Left ventricle myocardium superior (tissue), 1 donor: ENCODE data around the gene TMEM154. TPM values are rescaled to one million over a fixed set of nuclear protein-coding genes. Genes with fewer than 3 reads are reported as not detected.
"Not testable (repeated sequence)": the region's sequence is repeated elsewhere in the genome, so short reads cannot be mapped to it uniquely, and the experiment has no call there.

Experiments
- ATAC-seq: fragments of 200-7000 bp; cut with Tn5 transposase; one replicate; pipeline ENCODE4 v1.9.1; 2020; ENCODE audit warnings: mild to moderate bottlenecking, moderate library complexity
- DNase-seq: peaks from one replicate; pipeline ENCODE4 v3.0.0-alpha.2; 2020
- intact Hi-C: fragments of 100-400 bp; cut with micrococcal nuclease; formaldehyde crosslinking; loops from one replicate; pipeline ENCODE4 v1.11.0; 2022
- total RNA-seq: library from RNA; stranded (reverse); fragmentation: NEBNext Ultra II Directional; extraction: Animal tissue kit (Norgen Biotek cat#: 25700); gene quantifications from one replicate; pipeline ENCODE4 v1.2.1, GENCODE V29; 2021
- donor health status: DM: no; HTN: yes; CAD: no; lungs with severe emphysema.

The TMEM154 gene
- total RNA-seq, 1 donor from 2014 or later: 3.3 TPM

DNA sequence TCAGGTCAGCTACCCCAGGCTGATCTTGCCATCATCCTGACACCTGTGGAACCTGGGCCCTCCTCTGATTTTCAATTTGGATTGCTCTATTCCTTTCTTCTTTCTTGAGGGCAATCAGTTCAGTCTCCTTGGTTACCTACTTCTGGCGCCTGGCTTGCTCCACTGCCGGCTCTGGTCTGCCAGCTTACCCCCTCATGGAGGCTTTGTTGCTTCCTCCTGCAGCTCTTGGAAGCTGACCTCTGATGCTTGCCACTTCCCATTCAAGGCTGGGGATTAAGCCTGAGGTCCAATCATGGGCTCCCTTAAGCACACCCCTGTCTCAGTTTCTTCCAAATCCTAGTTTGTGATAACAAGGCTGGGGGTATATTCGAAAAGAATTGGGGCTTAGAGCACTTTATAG, 5.4 kb downstream of the TMEM154 start:
- ATAC-seq (no peak), DNase-seq (no peak)
- intact Hi-C loops: no loop called here

GRCh38 chr4:152673489-152673888, 6.3 kb downstream of the TMEM154 start:
- intact Hi-C loops: no loop called here
- DNase-seq: no peak
- no peak for ATAC-seq

- DNase-seq (no peak), ATAC-seq (no peak)
- intact Hi-C loops: no loop called here
Measured at GRCh38 chr4:152672206-152673092, 7.3 kb downstream of the TMEM154 start.

DNA sequence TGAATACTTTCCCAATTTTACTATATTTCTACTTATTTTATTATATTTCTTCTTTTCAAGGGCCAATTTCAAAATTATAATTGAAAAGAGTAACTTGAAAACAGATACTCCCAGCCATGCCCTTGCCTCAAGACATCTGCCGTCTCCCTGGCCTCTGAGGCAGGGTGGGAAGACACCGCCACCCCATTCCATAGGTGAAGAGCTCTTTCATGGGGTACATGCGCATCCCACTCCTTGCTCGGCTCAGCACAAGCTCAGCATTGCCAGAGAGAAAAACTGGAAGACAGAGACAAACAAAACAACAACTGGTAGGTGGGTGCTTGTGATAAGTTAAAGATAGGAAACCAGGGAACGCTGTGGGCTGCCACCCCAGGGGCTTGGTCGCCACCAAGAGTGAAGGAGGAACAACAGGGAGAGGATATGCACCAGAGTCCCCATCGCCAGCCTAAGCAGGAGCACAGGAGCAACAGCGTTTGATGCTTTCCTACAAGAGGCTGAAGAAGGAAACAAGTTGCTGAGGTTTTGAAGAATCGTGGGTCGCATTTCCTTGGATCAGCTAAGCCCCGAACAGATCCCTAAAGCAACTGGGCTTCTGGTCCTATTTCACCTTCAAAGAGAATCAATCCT, 11.3 kb downstream of the TMEM154 start:
- DNase-seq: no peak
- intact Hi-C loops: no loop called here
- no peak for ATAC-seq

- intact Hi-C loops: no loop called here
- ATAC-seq: no peak
- DNase-seq: no peak
Measured at GRCh38 chr4:152667781-152668180, 12.0 kb downstream of the TMEM154 start.

GRCh38 chr4:152666946-152667345, 12.9 kb downstream of the TMEM154 start:
- intact Hi-C loops: no loop called here
- no peak for DNase-seq
- ATAC-seq: no peak

- no peak for DNase-seq
- no peak for ATAC-seq
- intact Hi-C loops: no loop called here
Measured at GRCh38 chr4:152665691-152666395, 14.0 kb downstream of the TMEM154 start.

DNA sequence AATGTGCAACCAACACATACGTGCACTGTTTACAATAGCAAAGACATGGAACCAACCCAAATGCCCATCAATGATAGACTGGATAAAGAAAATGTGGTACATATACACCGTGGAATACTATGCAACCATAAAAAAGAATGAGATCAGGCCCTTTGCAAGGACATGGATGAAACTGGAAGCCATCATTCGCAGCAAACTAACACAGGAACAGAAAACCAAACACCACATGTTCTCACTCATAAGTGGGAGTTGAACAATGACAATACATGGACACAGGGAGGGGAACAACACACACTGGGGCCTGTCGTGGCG, 15.8 kb downstream of the TMEM154 start:
- ATAC-seq, intact Hi-C loops: not testable (repeated sequence)

DNA sequence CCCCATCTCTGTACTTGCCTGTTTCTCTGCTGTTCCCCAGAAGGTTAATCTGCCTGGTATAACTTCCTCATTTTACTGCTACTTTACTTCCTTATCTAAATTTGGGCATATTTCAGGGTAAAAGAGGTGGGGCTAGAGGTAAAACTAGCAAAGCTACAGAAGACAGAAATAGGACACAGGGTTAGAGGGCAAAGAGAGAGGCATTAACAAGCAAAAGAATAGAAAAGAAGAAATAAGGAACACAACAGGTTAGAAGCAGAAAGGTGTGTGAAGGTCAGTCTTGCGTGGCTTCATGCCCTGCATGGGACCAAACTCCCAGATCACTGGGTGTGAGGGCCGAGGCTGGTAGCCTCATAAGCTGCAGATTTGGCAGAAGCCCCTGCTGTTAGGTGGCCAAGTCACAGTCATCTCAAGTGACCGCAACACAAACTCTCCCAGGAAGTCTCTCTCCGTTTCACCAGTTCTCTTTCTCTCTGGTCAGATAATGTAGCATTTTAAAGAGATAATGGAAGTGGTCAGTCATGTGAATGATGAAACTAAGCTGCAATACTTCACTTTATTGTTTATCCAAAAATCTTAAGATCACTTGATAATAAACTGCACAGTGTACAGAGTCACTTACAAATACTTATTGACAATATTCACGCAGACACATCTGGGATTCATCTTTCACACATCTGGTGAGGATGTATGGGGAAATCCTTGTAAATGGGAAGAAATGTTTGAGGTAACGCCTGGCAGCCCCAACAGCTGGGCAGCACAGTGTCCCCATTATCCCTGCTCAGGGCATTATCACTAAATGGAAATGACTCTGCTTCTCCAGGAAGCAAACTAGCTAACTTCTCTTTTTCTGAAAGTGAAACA, 16.4 kb downstream of the TMEM154 start:
- ATAC-seq: peak; percentile 12
- no peak for DNase-seq
- intact Hi-C loops: no loop called here

More for the DNA sequence above, 15.8 kb downstream of the TMEM154 start:
- not testable (repeated sequence) for DNase-seq

DNA sequence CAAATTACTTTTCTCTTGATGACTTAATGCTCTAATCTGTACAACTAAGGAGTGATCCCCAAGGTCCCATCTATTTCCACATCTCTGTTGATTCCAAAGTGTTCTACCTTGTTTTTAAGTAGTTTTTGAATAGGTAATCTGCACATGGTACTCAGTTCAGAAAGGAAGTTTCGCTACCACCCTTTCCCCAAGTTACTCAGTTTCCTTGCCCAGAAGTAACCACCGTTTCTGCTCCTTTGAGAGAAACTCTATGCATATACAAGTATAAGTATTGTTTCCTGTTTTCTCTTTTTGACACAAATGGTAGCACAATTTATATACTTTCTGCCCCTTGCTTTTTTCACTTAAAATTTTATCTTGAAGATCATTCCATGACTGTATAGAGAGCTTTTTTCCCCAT, 18.1 kb downstream of the TMEM154 start:
- no peak for ATAC-seq
- intact Hi-C loops: no loop called here
- no peak for DNase-seq

DNA sequence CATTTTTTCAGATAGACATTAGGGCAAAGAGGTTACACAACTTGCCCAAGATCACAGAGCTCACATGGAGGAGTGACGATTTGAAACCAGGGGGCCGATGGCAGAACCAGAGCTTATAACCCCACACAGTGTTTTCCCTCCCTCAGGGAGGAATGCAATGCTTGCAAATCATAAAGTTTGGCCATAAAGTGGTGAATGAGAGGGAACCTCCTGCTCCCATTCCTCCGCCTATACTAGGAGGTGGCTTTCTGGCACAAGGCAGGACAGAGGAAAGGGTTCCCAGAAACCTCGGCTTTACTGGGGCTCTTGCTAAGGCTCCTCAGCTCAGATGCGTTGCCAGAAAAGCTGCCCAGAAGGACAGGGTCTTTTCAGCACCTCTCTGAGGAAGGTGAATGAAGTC, 19.3 kb downstream of the TMEM154 start:
- ATAC-seq (no peak), DNase-seq (no peak)
- intact Hi-C loops: no loop called here

- intact Hi-C loops: no loop called here
- DNase-seq (no peak), ATAC-seq (no peak)
Measured at GRCh38 chr4:152659806-152660205, 20.0 kb downstream of the TMEM154 start.

DNA sequence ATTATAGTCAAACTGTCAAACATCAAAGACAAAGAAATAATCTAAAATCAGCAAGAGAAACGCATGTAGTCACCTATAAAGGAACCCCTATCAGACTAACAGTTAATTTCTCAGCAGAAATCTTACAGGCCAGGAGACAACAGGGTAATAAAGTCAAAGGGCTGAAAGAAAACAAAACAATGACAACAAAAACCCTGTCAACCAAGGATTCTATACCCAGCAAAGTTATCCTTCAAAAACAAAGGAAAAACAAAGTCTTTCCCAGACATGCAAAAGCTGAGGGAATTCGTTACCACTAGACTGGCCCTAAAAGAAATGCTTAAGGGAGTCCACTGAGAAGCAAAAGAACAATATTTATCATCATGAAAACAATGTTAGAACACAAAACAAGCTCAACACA, 22.1 kb downstream of the TMEM154 start:
- no peak for DNase-seq
- ATAC-seq: no peak
- intact Hi-C loops: no loop called here

DNA sequence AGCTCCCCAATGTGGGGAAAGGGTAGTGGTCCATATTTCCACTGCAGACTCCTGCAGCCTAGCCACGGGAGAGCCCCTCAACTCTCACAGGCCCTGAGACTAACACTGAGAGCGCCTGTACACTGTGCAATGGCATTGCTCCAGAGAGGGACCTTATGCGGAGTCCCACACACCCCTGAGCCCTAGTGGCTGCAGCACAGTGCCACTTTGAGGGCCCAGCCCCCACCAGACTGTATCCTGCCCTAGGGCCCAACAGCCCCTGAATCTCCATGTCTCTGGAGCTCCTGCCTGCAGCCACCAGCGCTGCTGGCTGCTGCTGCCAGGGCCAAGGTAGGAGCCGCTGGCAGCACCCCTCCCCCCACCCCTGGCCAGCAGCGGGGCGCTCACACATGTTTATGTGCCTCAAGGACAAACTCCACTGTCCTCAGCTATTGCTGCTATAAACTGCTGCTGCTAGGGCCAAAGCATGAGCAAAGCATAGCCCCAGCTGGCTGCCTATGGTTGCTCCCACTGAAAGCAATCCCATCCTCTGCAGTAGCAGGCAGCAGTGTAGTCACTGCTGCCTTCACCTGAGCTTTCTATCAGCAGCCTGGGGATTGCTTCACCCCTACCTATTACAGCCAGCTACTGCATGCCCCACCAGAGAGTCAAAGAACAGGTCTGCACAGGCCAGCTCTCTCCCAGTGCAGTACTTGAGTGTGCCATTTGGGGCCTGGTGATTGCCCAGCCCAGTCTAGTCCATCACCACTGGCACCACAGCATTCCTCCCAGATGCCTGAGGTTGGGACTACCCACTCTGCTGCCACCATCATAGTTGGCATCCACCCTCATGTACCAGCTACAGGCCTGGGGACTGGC, 24.3 kb downstream of the TMEM154 start:
- no peak for DNase-seq
- peak; percentile 86 for ATAC-seq
- intact Hi-C loops: no loop called here

- ATAC-seq (no peak), DNase-seq (no peak)
- intact Hi-C loops: no loop called here
Measured at GRCh38 chr4:152652102-152652501, 27.7 kb downstream of the TMEM154 start.

DNA sequence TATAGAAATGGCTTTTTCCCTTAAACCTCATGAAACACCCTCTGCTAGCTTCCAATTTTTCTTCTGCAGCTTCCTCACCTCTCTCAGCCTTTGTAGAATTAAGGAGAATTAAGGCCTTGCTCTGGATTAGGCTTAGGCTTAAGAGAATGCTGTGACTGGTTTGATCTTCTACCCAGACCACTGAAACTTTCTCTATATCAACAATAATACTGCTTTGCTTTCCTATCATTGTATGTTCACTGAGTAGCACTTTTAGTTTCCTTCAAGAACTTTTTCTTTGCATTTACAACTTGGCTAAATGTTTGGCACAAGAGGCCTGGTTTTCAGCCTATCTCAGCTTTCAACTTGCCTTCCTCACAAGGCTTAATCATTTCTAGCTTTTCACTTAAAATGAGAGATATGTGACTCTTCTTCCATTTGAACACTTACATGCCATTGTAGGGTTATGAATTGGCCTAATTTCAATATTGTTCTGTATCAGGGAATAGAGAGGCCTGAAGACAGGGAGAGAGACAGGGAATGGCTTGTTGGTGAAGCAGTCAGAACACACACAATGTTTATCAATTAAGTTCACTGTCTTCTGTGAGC, 28.2 kb downstream of the TMEM154 start:
- intact Hi-C loops: no loop called here
- no peak for ATAC-seq

DNA sequence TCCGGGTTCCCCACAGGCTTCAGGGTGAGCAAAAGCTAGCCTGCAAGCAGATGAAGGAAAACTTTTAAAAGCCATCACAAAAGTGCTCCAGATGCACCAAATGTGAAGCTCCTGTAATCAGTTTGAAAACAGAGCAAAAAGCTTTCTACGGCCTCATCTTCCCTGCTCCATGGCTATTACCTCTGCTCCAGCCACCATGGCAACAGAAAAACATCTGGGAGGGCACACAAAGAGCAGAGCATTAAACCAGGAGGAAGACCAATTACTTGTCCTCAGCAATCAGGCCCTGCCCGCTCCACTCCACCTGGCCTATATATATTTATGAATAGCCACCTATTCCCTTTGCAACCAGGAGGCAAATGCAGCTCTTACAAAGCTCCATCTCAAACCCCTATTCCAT, 33.6 kb downstream of the TMEM154 start:
- intact Hi-C loops: loop anchor here (10.0 kb wide), 1 partner anchor 141 kb away; no protein-coding TSS in a partner anchor
- DNase-seq: no peak
- no peak for ATAC-seq

More for the DNA sequence above, 28.2 kb downstream of the TMEM154 start:
- no peak for DNase-seq

- peak; percentile 55 for ATAC-seq
- intact Hi-C loops: loop anchor here (10.0 kb wide), 1 partner anchor 139 kb away; no protein-coding TSS in a partner anchor
- no peak for DNase-seq
Measured at GRCh38 chr4:152644130-152644529, 35.7 kb downstream of the TMEM154 start.
